NCI-H2107 treated with DMSO at 0.1 percent for 48 hours (cell line): ENCODE measurements around the gene PMP22.

ENCODE experiments used
- DNase-seq: peaks from one replicate; lab custom pipeline; 2025; ENCODE audit not compliant: unreplicated experiment; lab: John Stamatoyannopoulos, UW

Gene PMP22

DNA sequence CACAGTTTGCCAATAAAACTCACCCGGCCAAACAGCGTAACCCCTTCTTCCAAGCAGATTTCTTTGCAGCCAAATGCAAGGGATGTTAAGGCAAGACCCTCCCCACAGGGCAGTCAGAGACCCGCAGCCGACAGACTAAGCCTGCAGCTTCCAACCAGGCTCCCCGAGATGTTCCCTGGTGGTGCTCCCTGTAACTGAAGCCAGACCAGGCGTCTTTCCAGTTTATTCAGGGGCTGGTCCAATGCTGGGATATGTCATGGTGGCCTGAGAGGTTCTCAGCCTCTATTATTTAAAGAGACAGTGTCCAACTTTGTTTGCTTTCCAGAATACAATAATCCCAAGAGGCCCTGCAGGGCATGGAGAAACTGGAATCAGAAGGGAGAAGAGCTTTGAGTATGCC, at the start of gene PMP22:
Gene PMP22 (minus strand): TSS at position 196 of the 400 bp plus-strand sequence. CDS start 4,599 bp downstream, outside the sequence.
- no peak for DNase-seq

- DNase-seq, result no peak
Measured at GRCh38 chr17:15311996-15312395, 46.9 kb upstream of the PMP22 start.

DNA sequence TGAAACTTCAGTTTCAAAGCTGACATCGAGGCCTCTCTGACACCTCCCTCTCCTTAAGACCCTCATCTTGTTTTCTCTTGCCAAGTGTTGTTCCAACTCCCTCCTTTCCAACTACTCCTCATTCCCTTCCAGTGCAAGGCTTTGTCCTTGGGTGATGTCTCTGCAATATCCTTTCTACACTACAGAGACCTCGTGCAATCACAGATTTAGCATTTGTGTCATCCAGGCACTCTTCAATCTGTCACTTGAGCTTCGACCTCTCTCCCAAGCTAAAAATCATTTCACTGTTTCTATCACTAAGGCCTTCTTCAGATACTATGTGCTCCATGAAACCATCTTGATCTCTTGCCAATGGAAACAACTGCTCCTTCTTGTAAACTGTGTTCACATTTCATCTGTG, 44.7 kb upstream of the PMP22 start:
- no peak for DNase-seq

GRCh38 chr17:15309236-15309635, 44.1 kb upstream of the PMP22 start:
- DNase-seq, result no peak

DNA sequence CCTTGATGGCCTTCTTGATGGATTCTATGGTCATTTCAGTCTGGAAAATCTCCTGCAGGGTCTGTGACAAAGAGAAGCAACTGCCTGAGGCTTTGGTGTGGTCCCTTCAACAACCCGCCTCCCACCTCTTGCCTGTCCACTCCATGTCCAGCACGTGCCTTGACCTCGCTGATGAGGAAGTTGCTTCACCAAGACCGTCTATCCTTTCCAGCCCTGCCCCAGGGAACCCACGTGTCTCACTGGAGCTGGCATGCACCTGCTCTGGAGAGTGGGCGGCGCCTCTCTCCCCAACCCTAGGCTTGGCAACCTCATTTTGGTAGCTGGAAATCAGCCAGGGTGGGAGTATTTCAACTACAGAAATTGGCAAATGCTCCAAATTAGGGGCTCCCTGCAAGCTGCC, 43.6 kb upstream of the PMP22 start:
- DNase-seq, result no peak

DNA sequence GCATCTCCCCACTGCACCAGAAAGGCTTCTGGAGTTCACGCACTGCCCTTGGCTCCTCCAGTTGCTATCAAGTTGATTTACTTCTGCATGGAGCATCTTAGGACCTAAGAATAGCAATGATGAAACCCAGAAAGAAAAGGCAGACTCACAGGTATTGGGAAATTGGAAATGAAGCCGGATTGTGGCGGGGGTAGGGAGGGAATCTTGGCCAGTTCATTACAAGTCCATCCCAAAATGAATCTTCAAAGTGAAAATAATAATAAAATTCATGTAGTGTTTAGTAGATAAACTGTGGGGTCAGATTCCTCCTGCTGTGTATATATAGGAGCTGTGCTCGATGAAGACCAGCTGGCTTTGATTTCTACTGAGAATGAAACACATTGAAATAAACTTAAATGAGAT, 42.6 kb upstream of the PMP22 start:
- no peak for DNase-seq

GRCh38 chr17:15303851-15304250, 38.7 kb upstream of the PMP22 start:
- no peak for DNase-seq

DNA sequence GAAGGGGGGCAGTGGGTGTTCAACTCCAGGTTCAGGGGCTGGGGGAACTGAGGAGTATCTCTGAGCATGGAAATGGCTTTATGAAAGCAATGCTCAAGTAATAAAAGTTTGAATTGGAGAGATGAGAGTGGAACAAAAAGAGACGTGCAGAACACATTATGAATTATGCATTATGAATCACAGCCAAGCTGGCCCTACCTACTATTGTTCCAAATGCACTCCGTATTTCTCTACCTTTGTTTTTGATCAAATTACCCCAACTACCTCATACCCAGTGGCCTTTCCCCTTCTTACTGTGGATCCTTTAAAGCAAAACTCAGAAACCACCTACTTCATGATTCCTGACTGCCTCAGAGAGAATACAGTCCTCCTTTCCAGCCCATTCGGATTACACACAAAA, 38.1 kb upstream of the PMP22 start:
- no peak for DNase-seq

GRCh38 chr17:15301845-15302244, 36.7 kb upstream of the PMP22 start:
- no peak for DNase-seq

GRCh38 chr17:15298176-15298575, 33.0 kb upstream of the PMP22 start:
- DNase-seq, result no peak

GRCh38 chr17:15293558-15293957, 28.4 kb upstream of the PMP22 start:
- DNase-seq, result no peak

GRCh38 chr17:15291674-15292361, 26.7 kb upstream of the PMP22 start:
- no peak for DNase-seq

DNA sequence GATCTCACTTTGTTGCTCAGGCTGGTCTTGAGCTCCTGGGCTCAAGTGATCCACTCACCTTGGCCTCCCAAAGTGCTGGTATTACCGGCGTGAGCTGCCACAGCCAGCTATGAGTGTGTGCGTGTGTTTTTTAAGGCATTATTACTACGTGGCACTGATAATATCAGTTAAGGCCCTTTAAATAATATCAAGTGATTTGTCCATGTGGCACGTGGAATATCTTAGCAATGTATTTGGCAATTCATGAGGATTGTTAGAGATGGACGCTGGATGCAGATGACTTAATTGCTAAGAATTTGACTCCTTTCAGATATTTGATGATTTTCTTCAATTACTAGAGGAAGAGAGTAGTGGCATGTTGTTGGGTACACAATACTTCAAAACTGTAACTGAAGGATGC, 25.5 kb upstream of the PMP22 start:
- no peak for DNase-seq

DNA sequence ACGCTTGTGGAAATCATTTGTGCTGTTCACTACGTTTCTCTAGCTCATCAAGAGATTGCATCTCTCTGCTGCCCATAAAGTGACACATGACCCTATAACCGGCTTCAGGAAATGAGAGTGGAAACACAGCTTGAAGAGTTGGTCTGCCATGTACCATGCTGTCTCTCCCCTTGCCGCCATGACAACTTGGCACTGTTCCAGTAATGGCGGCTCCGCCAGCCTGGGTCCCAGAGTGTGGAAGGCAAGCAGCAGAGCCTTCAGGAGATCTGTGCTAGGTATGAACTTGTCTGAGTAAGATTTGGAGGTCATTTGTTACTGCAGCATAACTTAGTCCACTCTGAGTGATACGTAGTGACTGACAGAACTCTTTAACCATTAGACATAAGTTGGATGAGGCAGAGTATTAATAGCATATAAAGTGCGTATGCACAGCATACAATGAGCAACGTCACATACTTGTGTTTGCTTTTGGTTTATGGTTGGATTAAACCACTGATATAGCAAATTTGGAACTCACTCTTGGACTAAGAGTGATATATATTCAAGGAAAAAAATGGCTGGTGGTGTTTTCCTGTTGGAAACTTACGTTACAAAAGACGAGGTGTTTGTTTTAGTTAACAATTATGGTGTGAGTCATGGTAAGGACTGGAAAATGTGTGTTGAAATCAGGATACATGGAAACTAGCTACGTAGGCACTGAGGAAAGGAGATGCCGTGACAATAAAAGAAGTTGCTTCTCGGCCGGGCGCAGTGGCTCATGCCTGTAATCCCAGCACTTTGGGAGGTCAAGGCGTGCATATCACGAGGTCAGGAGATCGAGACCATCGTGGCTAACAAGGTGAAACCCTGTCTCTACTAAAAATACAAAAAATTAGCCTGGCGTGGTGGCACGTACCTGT, 24.4 kb upstream of the PMP22 start:
- DNase-seq, result no peak

DNA sequence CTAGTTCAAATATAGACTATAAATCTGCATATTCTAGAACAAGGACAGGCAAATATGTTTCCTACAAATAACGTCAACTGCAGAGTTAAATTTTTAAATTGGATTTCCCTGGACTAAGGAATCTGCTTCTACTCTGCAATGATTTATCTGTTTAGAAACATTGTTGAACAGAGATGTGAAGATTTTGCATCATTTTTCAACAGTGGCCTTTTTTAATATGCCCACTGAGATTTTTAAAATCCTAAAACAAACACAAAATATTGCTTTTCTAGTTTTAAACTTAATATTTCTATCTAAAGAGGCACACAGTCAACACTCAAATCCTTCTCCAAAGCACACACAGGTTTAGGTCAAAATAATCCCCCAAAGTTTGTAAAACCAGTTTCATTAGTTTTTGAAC, 23.7 kb upstream of the PMP22 start:
- no peak for DNase-seq

- no peak for DNase-seq
Measured at GRCh38 chr17:15287538-15288267, 22.6 kb upstream of the PMP22 start.

DNA sequence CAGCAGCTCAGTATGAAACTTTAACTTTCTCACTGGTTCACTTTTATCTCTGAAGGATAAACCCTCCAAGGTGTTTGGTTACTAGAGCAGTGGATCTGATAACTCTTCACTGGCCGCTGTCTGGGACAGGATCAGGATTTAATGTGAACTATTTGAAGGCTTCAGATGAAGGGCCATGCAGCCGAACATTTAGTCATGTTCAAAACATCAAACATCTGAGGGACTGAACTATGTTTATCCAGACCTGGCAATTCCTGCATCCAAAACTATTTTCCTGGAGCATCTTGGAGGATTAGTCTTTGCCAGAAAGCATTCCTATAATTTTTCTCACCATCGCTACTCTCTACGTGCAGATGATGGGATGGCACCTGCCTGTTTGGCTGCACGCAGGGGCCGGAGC, 20.3 kb upstream of the PMP22 start:
- DNase-seq, result no peak

GRCh38 chr17:15284537-15284936, 19.4 kb upstream of the PMP22 start:
- DNase-seq, result no peak

- DNase-seq, result no peak
Measured at GRCh38 chr17:15284107-15284506, 19.0 kb upstream of the PMP22 start.

GRCh38 chr17:15281909-15282308, 16.8 kb upstream of the PMP22 start:
- DNase-seq, result no peak

GRCh38 chr17:15278924-15279477, 13.9 kb upstream of the PMP22 start:
- no peak for DNase-seq
